ENCODE results near the gene TRABD.
"Not testable (repeated sequence)": the region's sequence is repeated elsewhere in the genome, so short reads cannot be mapped to it uniquely, and the experiment has no call there.

The TRABD gene

GRCh38 chr22:50189849-50190181, 4.1 kb downstream of the TRABD start:
- DNase-seq, result no peak

- DNase-seq, result no peak
Measured at GRCh38 chr22:50190182-50190940, 4.6 kb downstream of the TRABD start.

GRCh38 chr22:50190941-50191741, 5.4 kb downstream of the TRABD start:
- DNase-seq, result no peak

- DNase-seq, result no peak
Measured at GRCh38 chr22:50192436-50193204, 6.9 kb downstream of the TRABD start.

GRCh38 chr22:50193621-50194020, 7.9 kb downstream of the TRABD start:
- no peak for DNase-seq

GRCh38 chr22:50194037-50194805, 8.5 kb downstream of the TRABD start:
- DNase-seq, result no peak

- no peak for DNase-seq
Measured at GRCh38 chr22:50196256-50196655, 10.5 kb downstream of the TRABD start.

- DNase-seq, result no peak
Measured at GRCh38 chr22:50197000-50197800, 11.5 kb downstream of the TRABD start.

GRCh38 chr22:50197856-50198623, 12.3 kb downstream of the TRABD start:
- DNase-seq, result no peak

GRCh38 chr22:50198624-50199017, 12.9 kb downstream of the TRABD start:
- no peak for DNase-seq

GRCh38 chr22:50199251-50199721, 13.6 kb downstream of the TRABD start:
- no peak for DNase-seq

- no peak for DNase-seq
Measured at GRCh38 chr22:50199829-50200460, 14.2 kb downstream of the TRABD start.

- DNase-seq, result peak; percentile 38
Measured at GRCh38 chr22:50200461-50201190, 14.9 kb downstream of the TRABD start, which contains the start of gene SELENOO. SELENOO (plus strand) TSS chr22:50201011; CDS start chr22:50201037, 26 bp downstream.

GRCh38 chr22:50201191-50202129, 15.7 kb downstream of the TRABD start:
- no peak for DNase-seq

- no peak for DNase-seq
Measured at GRCh38 chr22:50202130-50202666, 16.5 kb downstream of the TRABD start.

GRCh38 chr22:50203288-50203687, 17.6 kb downstream of the TRABD start:
- no peak for DNase-seq

- DNase-seq, result no peak
Measured at GRCh38 chr22:50204571-50204970, 18.9 kb downstream of the TRABD start.

GRCh38 chr22:50204998-50205397, 19.3 kb downstream of the TRABD start:
- DNase-seq, result not testable (repeated sequence)

Measured in NCI-H1048 (cell line).